Measurements from ENCODE around the gene KLHL1. TPM values are rescaled to one million over a fixed set of nuclear protein-coding genes. Genes with fewer than 3 reads are reported as not detected.

KLHL1 gene
- total and polyA plus RNA-seq, 2 of the 13 experiments (the other 11 are each of a cell fraction or from before 2014, with no cell fraction given), result 0.01 TPM; not detected in 1

GRCh38 chr13:69737129-69737935 lies 370.9 kb downstream of the KLHL1 start:
- DNase-seq (ENCODE audit: low spot score) (no peak), FAIRE-seq (no peak), ATAC-seq (no peak)
- Histone ChIP-seq H3K9me3 (ENCODE audit: low read length) (no peaks in the 10 kb centered on the region), H3K27ac (ENCODE audit: extremely low read length, insufficient read depth, low read length) (no peak overlapping the region), H3K9ac (ENCODE audit: insufficient read depth, low read depth, low read length) (no peak overlapping the region), H3K27me3 (ENCODE audit: control insufficient read depth in 1 of 2, insufficient read depth in 2 of 2, low read length in 2 of 2) (no peaks in the 10 kb centered on the region), H3K4me1 (ENCODE audit: insufficient read depth, low read length) (no peaks in the 10 kb centered on the region), H3K4me2 (ENCODE audit: low read depth, low read length) (no peak overlapping the region), H3K79me2 (ENCODE audit: insufficient read depth, low read length) (no peaks in the 10 kb centered on the region), H3K4me3 (replicated peaks in 1 of 3; ENCODE audit: insufficient read depth in 1 of 3, low read depth in 2 of 3, low read length in 3 of 3) (no peak overlapping the region), H2AFZ (ENCODE audit: low read length) (no peak overlapping the region), H3K36me3 (replicated peaks in 1 of 2; ENCODE audit: control insufficient read depth in 1 of 2, insufficient read depth in 2 of 2, low read length in 2 of 2) (no peaks in the 10 kb centered on the region), H4K20me1 (ENCODE audit: insufficient read depth, low read length) (no peaks in the 10 kb centered on the region)
- WGBS (ENCODE audit: low lambda C conversion rate), result 0% methylated on average over 1 of the region's 11 CpGs
- intact Hi-C loops (cut with micrococcal nuclease; ENCODE audit: unreplicated experiment), result no loop called here
- POLR2A ChIA-PET, result no interaction called here
- CTCF ChIA-PET (ENCODE audit: low intra/inter-chr PET ratio, low total read pairs), result no interaction called here
- TF ChIP-seq ZNF841 (CRISPR knock-in tag; IDR thresholded peaks at IDR 0.05; ENCODE audit: borderline replicate concordance) (no peak), ZNF260 (CRISPR knock-in tag; IDR thresholded peaks at IDR 0.05; ENCODE audit: borderline replicate concordance, low read depth) (no peak), ZNF747 (CRISPR knock-in tag; IDR thresholded peaks at IDR 0.05; ENCODE audit: borderline replicate concordance) (no peak), LCORL (IDR thresholded peaks at IDR 0.05) (no peak), LCORL (CRISPR knock-in tag; IDR thresholded peaks at IDR 0.05) (no peak), ARID2 (CRISPR knock-in tag; IDR thresholded peaks at IDR 0.05; ENCODE audit: borderline replicate concordance) (no peak), HOXD1 (CRISPR knock-in tag; IDR thresholded peaks at IDR 0.05) (no peak), MTF1 (CRISPR knock-in tag; IDR thresholded peaks at IDR 0.05) (no peak), ZNF296 (CRISPR knock-in tag; conservative IDR thresholded peaks at IDR 0.05) (no peak), CCDC6 (CRISPR knock-in tag; IDR thresholded peaks at IDR 0.05) (no peak)
- TF ChIP-seq, protein P1, sequence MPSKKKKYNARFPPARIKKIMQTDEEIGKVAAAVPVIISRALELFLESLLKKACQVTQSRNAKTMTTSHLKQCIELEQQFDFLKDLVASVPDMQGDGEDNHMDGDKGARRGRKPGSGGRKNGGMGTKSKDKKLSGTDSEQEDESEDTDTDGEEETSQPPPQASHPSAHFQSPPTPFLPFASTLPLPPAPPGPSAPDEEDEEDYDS (CRISPR knock-in tag; IDR thresholded peaks at IDR 0.05), result no peak
- in situ Hi-C loops (cut with HindIII; ENCODE audit: extremely low pct_ligation_motif_present, low pct_unique_long_range_greater_than_20kb), result no loop called here
- no TSS peak for BruUV-seq (replicated peaks)
